GM12875 (cell line): ENCODE data around the gene PACS1.

Experiments
- H3K4me3 ChIP-seq: one replicate; pipeline ENCODE4 v1.5.1; 2011; ENCODE audit warnings: low read depth, low read length, control low read depth
- TF ChIP-seq, protein P1 (sequence below): IDR thresholded peaks from 2 replicates; pipeline ENCODE4 v1.5.1; 2011; ENCODE audit warnings: low read depth, mild to moderate bottlenecking, control low read depth, inconsistent platforms, low read length, moderate library complexity, borderline replicate concordance; ENCODE audit not compliant: insufficient read depth

Gene PACS1

DNA sequence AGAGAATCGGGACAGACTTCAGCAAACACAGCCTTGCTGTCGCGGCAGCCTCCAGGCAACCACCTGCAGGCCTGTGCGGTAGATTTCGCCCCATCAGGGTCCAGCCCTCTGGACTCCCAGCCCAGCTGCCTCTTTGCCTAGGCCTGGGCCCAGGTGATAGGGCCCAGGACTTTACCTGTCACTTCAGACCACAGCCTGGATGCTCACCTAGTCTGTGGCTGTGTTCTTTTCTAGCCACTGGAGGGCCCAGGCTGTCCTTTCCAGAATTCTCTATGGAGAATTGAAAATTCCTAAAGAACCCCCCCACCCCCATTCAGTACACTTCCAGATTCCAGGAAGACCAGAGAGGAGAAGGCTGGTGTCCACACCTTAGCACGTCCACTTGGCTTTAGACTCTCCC, 167.8 kb downstream of the PACS1 start:
- TF ChIP-seq, protein P1, sequence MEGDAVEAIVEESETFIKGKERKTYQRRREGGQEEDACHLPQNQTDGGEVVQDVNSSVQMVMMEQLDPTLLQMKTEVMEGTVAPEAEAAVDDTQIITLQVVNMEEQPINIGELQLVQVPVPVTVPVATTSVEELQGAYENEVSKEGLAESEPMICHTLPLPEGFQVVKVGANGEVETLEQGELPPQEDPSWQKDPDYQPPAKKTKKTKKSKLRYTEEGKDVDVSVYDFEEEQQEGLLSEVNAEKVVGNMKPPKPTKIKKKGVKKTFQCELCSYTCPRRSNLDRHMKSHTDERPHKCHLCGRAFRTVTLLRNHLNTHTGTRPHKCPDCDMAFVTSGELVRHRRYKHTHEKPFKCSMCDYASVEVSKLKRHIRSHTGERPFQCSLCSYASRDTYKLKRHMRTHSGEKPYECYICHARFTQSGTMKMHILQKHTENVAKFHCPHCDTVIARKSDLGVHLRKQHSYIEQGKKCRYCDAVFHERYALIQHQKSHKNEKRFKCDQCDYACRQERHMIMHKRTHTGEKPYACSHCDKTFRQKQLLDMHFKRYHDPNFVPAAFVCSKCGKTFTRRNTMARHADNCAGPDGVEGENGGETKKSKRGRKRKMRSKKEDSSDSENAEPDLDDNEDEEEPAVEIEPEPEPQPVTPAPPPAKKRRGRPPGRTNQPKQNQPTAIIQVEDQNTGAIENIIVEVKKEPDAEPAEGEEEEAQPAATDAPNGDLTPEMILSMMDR: no peak
- no peak overlapping the region for H3K4me3 ChIP-seq

DNA sequence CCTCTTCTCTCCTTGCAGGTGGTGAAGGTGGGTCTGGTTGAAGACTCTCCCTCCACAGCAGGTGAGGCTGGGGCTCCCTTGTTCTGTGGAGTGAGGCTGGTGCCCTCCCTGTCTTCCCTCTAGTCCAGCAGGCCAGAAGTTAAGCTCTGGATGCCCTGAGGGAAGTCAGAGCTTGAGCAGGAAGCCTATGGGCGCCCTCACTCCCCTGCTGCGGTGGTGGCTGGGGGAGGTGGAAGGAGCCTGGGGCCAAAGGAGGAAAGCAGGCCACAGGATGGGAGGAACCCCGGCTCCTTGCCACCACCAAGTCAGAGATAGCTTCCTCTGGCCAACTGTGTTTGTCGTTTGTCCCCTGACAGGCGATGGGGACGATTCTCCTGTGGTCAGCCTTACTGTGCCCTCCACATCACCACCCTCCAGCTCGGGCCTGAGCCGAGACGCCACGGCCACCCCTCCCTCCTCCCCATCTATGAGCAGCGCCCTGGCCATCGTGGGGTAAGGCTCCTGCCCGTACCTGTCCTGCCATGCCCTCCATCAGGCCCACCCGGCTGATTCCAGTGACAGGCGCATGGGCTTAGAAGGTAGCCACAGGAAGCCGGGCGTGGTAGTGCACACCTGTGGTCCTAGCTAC, 168.8 kb downstream of the PACS1 start:
- H3K4me3 ChIP-seq: no peak overlapping the region
- TF ChIP-seq, protein P1: no peak

DNA sequence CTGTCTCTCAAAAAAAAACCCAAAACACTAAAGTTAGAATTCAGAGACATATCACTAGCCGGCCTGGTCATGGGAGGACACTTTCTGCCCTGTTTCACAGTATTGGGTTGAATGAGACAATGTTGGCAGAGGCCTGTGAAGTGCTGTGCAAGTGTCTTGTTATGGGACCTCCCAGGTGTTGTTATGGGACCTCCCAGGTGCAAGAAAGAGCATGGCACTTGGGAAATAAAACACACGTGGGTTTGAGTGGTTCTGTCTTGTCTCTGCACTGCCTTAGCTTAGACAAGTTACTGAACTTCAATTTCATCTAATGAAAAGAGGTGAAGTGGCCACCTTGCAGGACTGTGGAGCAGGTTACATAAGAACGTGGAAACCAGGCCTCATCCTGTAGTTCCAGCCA, 169.4 kb downstream of the PACS1 start:
- TF ChIP-seq, protein P1: no peak

DNA sequence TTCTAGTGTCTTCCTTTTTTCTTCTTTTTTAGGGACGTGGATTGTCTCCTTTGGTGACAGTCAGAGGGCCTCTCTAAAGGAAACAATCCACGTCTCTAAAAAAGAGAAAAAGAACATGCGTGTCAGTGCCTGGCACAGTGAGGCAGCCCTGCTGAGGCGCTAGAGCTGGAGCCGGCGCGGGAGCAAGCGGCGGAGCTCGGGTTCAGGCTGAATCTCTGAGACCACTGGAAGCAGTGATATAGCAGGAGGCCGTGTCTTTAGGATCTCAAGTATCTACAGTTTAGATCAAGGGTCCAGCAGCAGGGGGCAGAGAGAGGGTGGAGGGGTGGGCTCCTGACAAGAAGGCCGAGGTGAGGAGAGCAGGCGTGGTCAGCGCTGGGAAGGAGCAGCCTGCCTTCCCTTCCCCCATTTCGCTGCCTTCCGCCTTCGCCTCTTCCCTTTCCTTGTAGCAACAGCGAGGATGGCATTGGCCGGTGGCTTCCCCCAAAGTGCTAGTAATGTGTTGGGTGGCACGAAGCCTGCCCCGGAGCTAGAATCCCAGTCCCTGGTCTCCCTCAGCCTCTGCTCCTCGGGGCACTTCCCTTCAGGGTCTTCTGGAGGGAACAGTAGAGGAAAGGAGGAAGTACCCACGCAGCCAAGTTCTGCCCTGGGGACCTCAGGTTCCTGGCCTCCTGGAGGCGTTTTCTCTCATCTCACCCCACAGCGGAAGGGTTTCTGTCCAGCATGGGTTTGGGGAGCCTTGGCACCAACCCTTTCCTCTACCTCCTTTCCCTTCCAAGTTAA, 170.1 kb downstream of the PACS1 start:
- TF ChIP-seq, protein P1: no peak
- H3K4me3 ChIP-seq: no peak overlapping the region

More for the DNA sequence above, 169.4 kb downstream of the PACS1 start:
- no peak overlapping the region for H3K4me3 ChIP-seq

DNA sequence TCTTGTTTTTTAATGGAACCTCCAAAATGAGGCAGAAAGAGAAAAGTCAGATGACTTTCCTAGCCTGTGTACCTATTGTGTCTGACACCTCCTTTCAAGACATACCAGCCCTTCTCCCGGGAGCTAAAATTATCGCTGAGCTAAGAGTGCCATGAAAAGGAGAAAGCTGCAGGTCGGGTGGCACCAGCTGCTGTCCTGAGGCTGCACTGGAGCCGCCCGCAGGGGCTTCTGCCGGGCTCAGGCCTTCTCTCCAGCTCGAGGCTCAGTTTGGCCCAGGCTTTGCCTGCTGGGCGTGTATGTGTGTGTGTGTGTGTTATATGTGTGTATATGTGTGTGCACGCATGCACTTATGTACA, 170.7 kb downstream of the PACS1 start:
- H3K4me3 ChIP-seq: no peak overlapping the region
- TF ChIP-seq, protein P1: no peak

DNA sequence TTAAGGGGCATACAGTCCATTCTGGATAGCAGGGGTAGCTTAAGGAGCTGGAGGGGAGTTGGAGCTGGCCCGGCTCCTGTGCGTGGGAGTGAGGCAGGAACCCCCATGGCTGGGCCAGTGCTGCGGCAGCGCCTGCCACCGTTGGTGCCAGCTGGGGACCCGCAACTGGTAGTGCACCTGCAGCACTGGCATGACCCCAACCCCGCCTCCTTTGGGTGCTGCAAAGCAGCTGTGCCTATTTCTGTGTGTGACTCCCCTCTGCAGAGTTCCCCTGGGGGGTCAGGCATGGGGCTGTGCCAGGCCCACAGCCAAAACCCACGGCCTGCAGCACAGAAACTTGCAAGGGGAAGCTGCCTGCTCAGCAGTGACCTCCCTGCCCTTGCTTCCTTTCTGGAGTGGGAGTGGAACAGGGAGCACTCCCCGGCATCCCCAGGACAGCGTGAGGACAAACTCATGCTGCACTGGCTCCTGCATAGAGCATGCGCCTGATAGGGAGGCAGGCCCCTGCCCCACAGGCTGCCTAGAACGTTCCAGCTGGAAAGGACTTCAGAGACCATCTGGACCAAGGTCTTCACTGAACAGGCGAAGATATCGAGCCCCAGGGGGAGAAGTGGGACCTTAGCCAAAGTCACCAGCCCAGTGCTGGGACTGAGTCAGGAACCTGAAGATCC, 172.2 kb downstream of the PACS1 start:
- TF ChIP-seq, protein P1: no peak
- no peak overlapping the region for H3K4me3 ChIP-seq
